ENCODE data around the gene PKNOX2.

DNA sequence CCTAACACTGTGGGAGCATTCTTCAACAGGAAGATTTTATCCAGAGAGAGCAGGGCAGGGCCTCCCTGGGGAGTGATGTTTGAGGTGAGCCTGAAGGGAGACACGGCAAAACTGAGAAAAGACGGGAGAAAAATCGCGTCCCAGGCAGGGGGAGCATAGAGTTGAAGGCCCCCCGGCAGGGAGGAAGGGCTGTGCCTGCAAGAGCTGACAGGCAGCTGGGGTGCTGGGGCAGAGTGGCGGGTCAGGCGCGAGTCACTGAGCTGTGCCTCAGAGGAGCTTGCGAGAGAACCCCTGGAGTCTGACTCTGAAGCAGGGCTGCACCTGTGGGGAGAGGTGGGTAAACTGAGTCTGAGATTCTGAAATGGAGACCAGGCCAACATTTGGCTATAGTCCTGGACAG is 14.8 kb downstream of the PKNOX2 start:
- TF ChIP-seq POLR2A (IDR thresholded peaks at IDR 0.05; ENCODE audit: low read depth, low read length) (no peak), POLR2AphosphoS5 (IDR thresholded peaks at IDR 0.05; ENCODE audit: low read depth, low read length) (no peak)

Measured in GM12892 (cell line).